HCT116 (cell line): ENCODE data around the gene TTF2. TPM values are rescaled to one million over a fixed set of nuclear protein-coding genes. Genes with fewer than 3 reads are reported as not detected.
A peak's percentile ranks its signal among the peaks of the same experiment; 100 is the strongest.
"Not testable (repeated sequence)": the region's sequence is repeated elsewhere in the genome, so short reads cannot be mapped to it uniquely, and the experiment has no call there.

Experiments used
- ATAC-seq: fragments of 200-7000 bp; cut with Tn5 transposase; 2 replicates; pipeline ENCODE4 v1.9.1; 2020; ENCODE audit warnings: mild to moderate bottlenecking, moderate library complexity
- BruUV-seq: library from RNA; stranded (reverse); fragments of 400-500 nt; replicated peaks from 2 replicates; lab custom pipeline; 2021; lab: Mats Ljungman, UMichigan
- CTCF ChIA-PET: fragments of 300-600 bp; sonication (Branson Sonifier 250); formaldehyde crosslinking; loops from one replicate; lab custom pipeline; 2021; ENCODE audit warnings: antibody characterized with exemption; lab: Charles Lee
- POLR2A ChIA-PET: fragments of 300-600, 350-600 bp; sonication (Branson Sonifier 250); formaldehyde crosslinking; loops from one replicate; lab custom pipeline; 2021; ENCODE audit warnings: antibody characterized with exemption; lab: Charles Lee
- RAD21 ChIA-PET, 2 experiments: fragments of 300-600 bp; sonication (Branson Sonifier 250); formaldehyde crosslinking; loops; one replicate each; lab custom pipeline; 2023; ENCODE audit warnings: low total read pairs in 2 of 2; ENCODE audit not compliant: uncharacterized antibody in 2 of 2, unreplicated experiment in 2 of 2, low non-redundant PET in 1 of 2; lab: Charles Lee
- DNase-seq: peaks from one replicate; pipeline ENCODE4 v3.0.0-alpha.2; 2010; ENCODE audit warnings: low read depth, low spot score
- H2AFZ ChIP-seq: fragments of 200-600 bp; shearing (Covaris generic), sonication (generic); 2 replicates; pipeline ENCODE4 v1.6.1; 2017; ENCODE audit warnings: low read depth, mixed run types, mixed read lengths, antibody characterized with exemption, low read length; ENCODE audit not compliant: poor library complexity, severe bottlenecking
- H3K27ac ChIP-seq: 2 replicates; pipeline ENCODE4 v1.5.1; 2012; ENCODE audit warnings: low read depth, low read length
- H3K27me3 ChIP-seq: fragments of 200-600 bp; sonication (generic); 2 replicates; pipeline ENCODE4 v1.6.1; 2016; ENCODE audit warnings: mixed run types, low read length, mixed read lengths; ENCODE audit not compliant: insufficient read depth
- H3K36me3 ChIP-seq, 2 experiments: fragments of 200-500 bp in 1 of 2; fragments of 200-600 bp in 1 of 2; sonication (Bioruptor generic) in 1 of 2; sonication (generic) in 1 of 2; 2 replicates each; pipeline versions ENCODE4 v1.5.1 to v1.6.1; 2014 to 2016; ENCODE audit warnings: low read length in 2 of 2, inconsistent platforms in 1 of 2, mixed read lengths in 1 of 2, mixed run types in 1 of 2; ENCODE audit not compliant: insufficient read depth in 2 of 2, control insufficient read depth in 1 of 2
- H3K4me1 ChIP-seq, 2 experiments: fragments of 200-600 bp in 1 of 2; sonication (generic) in 1 of 2; 2 replicates each; pipeline versions ENCODE4 v1.5.1 to v1.6.1; 2012 to 2017; ENCODE audit warnings: low read length in 2 of 2, inconsistent platforms in 1 of 2, mild to moderate bottlenecking in 1 of 2, mixed read lengths in 1 of 2, mixed run types in 1 of 2, moderate library complexity in 1 of 2; ENCODE audit not compliant: insufficient read depth in 2 of 2, control insufficient read depth in 1 of 2
- H3K4me2 ChIP-seq: fragments of 200-600 bp; sonication (generic); 2 replicates; pipeline ENCODE4 v1.6.1; 2017; ENCODE audit warnings: mixed run types, low read length, mixed read lengths
- H3K4me3 ChIP-seq, 2 experiments: fragments of 200-600 bp in 1 of 2; sonication (generic) in 1 of 2; replicated peaks in 1 of 2; 2 replicates each; pipeline ENCODE4 v1.5.1; 2011 to 2016; ENCODE audit warnings: low read length in 2 of 2, control low read depth in 1 of 2, low read depth in 1 of 2, mild to moderate bottlenecking in 1 of 2, mixed read lengths in 1 of 2, mixed run types in 1 of 2
- H3K79me2 ChIP-seq: fragments of 200-600 bp; sonication (generic); 2 replicates; pipeline ENCODE4 v1.6.1; 2017; ENCODE audit warnings: mild to moderate bottlenecking, mixed run types, low read length, moderate library complexity, mixed read lengths; ENCODE audit not compliant: insufficient read depth
- H3K9ac ChIP-seq: fragments of 200-600 bp; sonication (generic); 2 replicates; pipeline ENCODE4 v1.6.1; 2016; ENCODE audit warnings: low read length, mixed read lengths
- H3K9me2 ChIP-seq: fragments of 200-600 bp; sonication (generic), shearing (Covaris generic); 2 replicates; pipeline ENCODE4 v1.6.1; 2017; ENCODE audit warnings: mixed run types, mild to moderate bottlenecking, moderate library complexity; ENCODE audit not compliant: insufficient read depth
- H3K9me3 ChIP-seq, 2 experiments: fragments of 200-500 bp in 1 of 2; fragments of 200-600 bp in 1 of 2; sonication (Bioruptor generic) in 1 of 2; sonication (generic) in 1 of 2; 2 replicates each; pipeline ENCODE4 v1.6.1; 2014 to 2017; ENCODE audit warnings: low read length in 2 of 2, mixed read lengths in 2 of 2, inconsistent platforms in 1 of 2, low read depth in 1 of 2, mild to moderate bottlenecking in 1 of 2, mixed run types in 1 of 2, moderate library complexity in 1 of 2; ENCODE audit not compliant: control insufficient read depth in 1 of 2, insufficient read depth in 1 of 2
- H4K20me1 ChIP-seq: fragments of 200-600 bp; sonication (generic), shearing (Covaris generic); 2 replicates; pipeline ENCODE4 v1.6.1; 2017; ENCODE audit warnings: mixed run types, mild to moderate bottlenecking, moderate library complexity; ENCODE audit not compliant: insufficient read depth
- RAD21 ChIP-seq: IDR thresholded peaks from 2 replicates; pipeline ENCODE4 v1.6.1; 2012; ENCODE audit warnings: low read depth, mild to moderate bottlenecking
- YY1 ChIP-seq: IDR thresholded peaks from 2 replicates; pipeline ENCODE4 v1.6.1; 2011; ENCODE audit warnings: low read length, low read depth, moderate library complexity, mild to moderate bottlenecking; ENCODE audit not compliant: insufficient replicate concordance; ENCODE audit errors: extremely low read depth
- intact Hi-C: fragments of 100-400 bp; cut with micrococcal nuclease; formaldehyde crosslinking; loops from 2 replicates; pipeline ENCODE4 v1.10.0; 2022
- microRNA counts: library from miRNA; unstranded; fragments of <30 nt; microRNA quantifications from one replicate; lab custom pipeline; 2015
- microRNA-seq: library from miRNA; unstranded; fragments of <30 nt; microRNA quantifications from one replicate; pipeline ENCODE4, GENCODE V29; 2016; ENCODE audit warnings: borderline number of aligned reads
- total RNA-seq: library from RNA; stranded (reverse); gene quantifications from one replicate; pipeline ENCODE4 v1.2.1, GENCODE V29; 2021; ENCODE audit not compliant: unreplicated experiment

The TTF2 gene
- total RNA-seq, 1 experiment from 2014 or later = 60.3 TPM

DNA sequence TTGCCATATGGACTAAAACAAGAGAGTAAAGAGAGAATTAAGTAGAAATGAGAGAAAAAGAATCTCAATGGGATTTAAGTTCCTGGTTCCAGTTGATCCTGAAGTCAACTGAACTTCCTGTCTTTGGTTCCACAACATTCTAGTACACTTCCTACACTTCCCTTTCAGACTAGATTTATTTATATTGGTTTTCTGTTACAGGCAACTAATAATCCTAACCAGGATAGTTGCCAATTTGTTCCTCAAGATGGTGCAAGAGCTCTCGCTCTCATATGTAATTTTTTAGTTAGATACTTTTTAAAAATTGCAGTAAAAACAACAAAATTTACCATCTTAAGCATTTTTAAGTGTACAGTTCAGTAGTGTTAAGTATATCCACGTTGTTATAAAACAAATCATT, 90.2 kb downstream of the TTF2 start:
- Histone ChIP-seq H3K79me2 (no peaks in the 10 kb centered on the region), H3K4me2 (no peak overlapping the region), H4K20me1 (no peaks in the 10 kb centered on the region), H3K9me3 (peaks cover 2 to 5% of the 10 kb centered on the region in 2 experiments; a peak in 1 of 4 replicates), H3K9me2 (0 out of 2 replicates have a peak, but pooled peaks cover 6% of the 10 kb centered on the region), H3K4me1 (peaks cover 16 to 17% of the 10 kb centered on the region in 2 experiments), H3K4me3 (no peak overlapping the region), H3K27me3 (no peaks in the 10 kb centered on the region), H2AFZ (no peak overlapping the region), H3K36me3 (no peaks in the 10 kb centered on the region), H3K27ac (no peak overlapping the region), H3K9ac (no peak overlapping the region)
- peak; percentile 16; the same call in 1 of the 2 replicates for TF ChIP-seq RAD21
- no peak for TF ChIP-seq YY1
- no TSS peak for BruUV-seq
- ATAC-seq (no peak), DNase-seq (no peak)
- ChIA-PET CTCF (interaction anchor here (0.7 to 1.1 kb wide), 2 partner anchors 31 to 136 kb away, joined by 3 read pairs; no protein-coding TSS in a partner anchor), RAD21 (no interaction called here), POLR2A (no interaction called here)
- intact Hi-C loops = no loop called here

DNA sequence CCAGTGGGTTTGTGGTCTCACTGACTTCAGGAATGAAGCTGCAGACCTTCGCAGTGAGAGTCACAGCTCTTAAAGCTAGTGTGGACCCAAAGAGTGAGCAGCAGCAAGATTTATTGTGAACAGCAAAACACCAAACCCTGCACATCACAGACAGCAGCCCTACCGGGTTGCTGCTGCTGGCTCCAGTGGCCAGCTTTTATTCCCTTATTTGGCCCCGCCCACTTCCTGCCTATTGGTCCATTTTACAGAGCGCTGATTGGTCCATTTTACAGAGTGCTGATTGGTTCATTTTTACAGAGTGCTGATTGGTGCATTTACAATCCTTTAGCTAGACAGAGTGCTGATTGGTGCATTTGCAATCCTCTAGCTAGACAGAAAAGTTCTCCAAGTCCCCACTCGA, 91.2 kb downstream of the TTF2 start:
- ATAC-seq, H3K9me2 ChIP-seq, POLR2A ChIA-PET, DNase-seq, H4K20me1 ChIP-seq, H3K9ac ChIP-seq, H3K4me3 ChIP-seq, RAD21 ChIA-PET, BruUV-seq, H2AFZ ChIP-seq, H3K4me2 ChIP-seq, H3K27me3 ChIP-seq, H3K36me3 ChIP-seq, H3K27ac ChIP-seq, H3K9me3 ChIP-seq, H3K79me2 ChIP-seq, intact Hi-C loops, CTCF ChIA-PET: not testable (repeated sequence)
- H3K4me1 ChIP-seq = peaks cover 14 to 16% of the 10 kb centered on the region in 2 experiments

MicroRNA genes within 50 kb of the gene (microRNA counts, 767-probe panel; counts per million panel counts)
- microRNA hsa-miR-942 (lab: Ali Mortazavi, UCI) = not detected

Small RNA genes lying within 50 kb of the gene (microRNA-seq; reads per million reads assigned to microRNA genes)
- gene MIR942 = 208 reads per million, percentile 68 among the genes with 10 or more reads in this experiment

Other genes starting within 250 kb of the TTF2 start
- 60.6 TPM for gene PTGFRN, start 150.4 kb upstream of the TTF2 start, total RNA-seq
- 1.2 TPM for gene CD101, start 58.6 kb upstream of the TTF2 start, total RNA-seq
- gene TRIM45, start 61.4 kb downstream of the TTF2 start, total RNA-seq = 3.5 TPM
- gene VTCN1, start 150.6 kb downstream of the TTF2 start, total RNA-seq = 0.17 TPM